Right atrium auricular region (tissue), 2 donors: ENCODE results near the gene LITAFD. TPM values are rescaled to one million over a fixed set of nuclear protein-coding genes. Genes with fewer than 3 reads are reported as not detected.

ENCODE experiments used
- DNase-seq: peaks from one replicate; pipeline ENCODE4 v3.0.0-alpha.2; 2019; ENCODE audit warnings: low spot score
- H3K27ac ChIP-seq, 2 donors: fragments of 200-600 bp; sonication (generic); 1 replicate in 1 of 2; 2 replicates in 1 of 2; pipeline ENCODE4 v1.5.1; 2016 to 2019
- H3K27me3 ChIP-seq, 2 donors: fragments of 200-600 bp; sonication (generic); one replicate each; pipeline versions ENCODE4 v1.5.1 to v1.6.0; 2017 to 2019
- H3K36me3 ChIP-seq: fragments of 200-600 bp; sonication (generic); one replicate; pipeline ENCODE4 v1.5.1; 2016
- H3K4me1 ChIP-seq, 2 donors: fragments of 200-600 bp; sonication (generic); one replicate each; pipeline versions ENCODE4 v1.5.1 to v1.6.0; 2017 to 2019
- H3K4me3 ChIP-seq, 2 donors: fragments of 200-600 bp; sonication (generic); 1 replicate in 1 of 2; 2 replicates in 1 of 2; pipeline ENCODE4 v1.5.1; 2017 to 2019; ENCODE audit warnings: mild to moderate bottlenecking in 1 of 2, moderate library complexity in 1 of 2
- H3K9me3 ChIP-seq, 2 donors: fragments of 200-600 bp; sonication (generic); one replicate each; pipeline ENCODE4 v1.5.1; 2019
- total RNA-seq, 2 donors: library from RNA; depleted of rRNA; stranded (reverse); fragments of >200 nt; gene quantifications; one replicate each; pipeline ENCODE4 v1.1.0, GENCODE V29; 2016
- TF ChIP-seq, protein P1 (sequence below), 2 donors: fragments of 200-600 bp; sonication (generic); IDR thresholded peaks; one replicate each; pipeline ENCODE4 v1.5.1; 2019; ENCODE audit warnings: antibody characterized with exemption in 2 of 2

The LITAFD gene
- total RNA-seq, 2 donors from 2014 or later, result not detected

DNA sequence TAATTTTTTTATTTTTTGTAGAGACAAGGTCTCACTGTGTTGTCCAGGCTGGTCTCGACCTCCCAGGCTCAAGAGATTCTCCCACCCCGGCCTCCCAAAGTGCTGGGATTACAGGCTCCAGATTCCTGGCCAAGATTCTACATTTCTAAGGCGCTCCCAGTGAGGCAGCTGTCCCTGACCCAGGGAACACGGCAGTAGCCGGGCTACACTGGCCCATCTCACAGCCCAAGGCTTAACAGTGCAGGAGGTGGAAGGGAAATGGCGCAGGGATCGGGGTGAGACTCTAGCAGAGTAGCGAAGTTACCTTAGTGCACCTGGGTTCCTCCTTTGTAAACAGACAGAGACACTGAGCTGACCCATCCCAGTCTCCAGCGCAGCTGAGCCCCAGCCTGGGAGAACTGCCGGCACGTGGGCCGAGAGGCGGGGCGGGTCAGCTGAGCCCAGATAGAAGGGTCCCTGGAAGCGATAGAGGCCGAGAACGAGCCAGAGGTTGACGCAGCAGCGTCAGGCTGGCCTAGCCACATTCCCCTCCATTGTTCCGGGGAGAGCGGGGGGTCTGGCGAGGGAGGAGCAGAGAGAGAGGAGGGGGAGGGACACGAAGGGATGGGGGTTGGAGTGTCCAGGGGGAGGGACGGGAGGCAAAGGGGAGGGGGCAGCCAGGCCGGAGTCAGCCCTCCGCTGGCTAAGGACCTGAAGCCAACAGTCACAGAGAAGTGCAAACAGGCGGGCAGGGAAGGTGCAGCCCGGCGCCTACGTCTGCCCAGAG, 15.8 kb upstream of the LITAFD start:
- no peak for DNase-seq
- Histone ChIP-seq H3K9me3 (no peaks in the 10 kb centered on the region), H3K27me3 (no peaks in the 10 kb centered on the region), H3K27ac (peak overlapping the region; percentile 72 to 83), H3K4me3 (peak overlapping the region; percentile 47 to 72), H3K4me1 (peaks cover 0 to 71% of the 10 kb centered on the region in 2 donors), H3K36me3 (no peaks in the 10 kb centered on the region)
- TF ChIP-seq, protein P1, sequence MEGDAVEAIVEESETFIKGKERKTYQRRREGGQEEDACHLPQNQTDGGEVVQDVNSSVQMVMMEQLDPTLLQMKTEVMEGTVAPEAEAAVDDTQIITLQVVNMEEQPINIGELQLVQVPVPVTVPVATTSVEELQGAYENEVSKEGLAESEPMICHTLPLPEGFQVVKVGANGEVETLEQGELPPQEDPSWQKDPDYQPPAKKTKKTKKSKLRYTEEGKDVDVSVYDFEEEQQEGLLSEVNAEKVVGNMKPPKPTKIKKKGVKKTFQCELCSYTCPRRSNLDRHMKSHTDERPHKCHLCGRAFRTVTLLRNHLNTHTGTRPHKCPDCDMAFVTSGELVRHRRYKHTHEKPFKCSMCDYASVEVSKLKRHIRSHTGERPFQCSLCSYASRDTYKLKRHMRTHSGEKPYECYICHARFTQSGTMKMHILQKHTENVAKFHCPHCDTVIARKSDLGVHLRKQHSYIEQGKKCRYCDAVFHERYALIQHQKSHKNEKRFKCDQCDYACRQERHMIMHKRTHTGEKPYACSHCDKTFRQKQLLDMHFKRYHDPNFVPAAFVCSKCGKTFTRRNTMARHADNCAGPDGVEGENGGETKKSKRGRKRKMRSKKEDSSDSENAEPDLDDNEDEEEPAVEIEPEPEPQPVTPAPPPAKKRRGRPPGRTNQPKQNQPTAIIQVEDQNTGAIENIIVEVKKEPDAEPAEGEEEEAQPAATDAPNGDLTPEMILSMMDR (IDR thresholded peaks at IDR 0.05), result no peak

DNA sequence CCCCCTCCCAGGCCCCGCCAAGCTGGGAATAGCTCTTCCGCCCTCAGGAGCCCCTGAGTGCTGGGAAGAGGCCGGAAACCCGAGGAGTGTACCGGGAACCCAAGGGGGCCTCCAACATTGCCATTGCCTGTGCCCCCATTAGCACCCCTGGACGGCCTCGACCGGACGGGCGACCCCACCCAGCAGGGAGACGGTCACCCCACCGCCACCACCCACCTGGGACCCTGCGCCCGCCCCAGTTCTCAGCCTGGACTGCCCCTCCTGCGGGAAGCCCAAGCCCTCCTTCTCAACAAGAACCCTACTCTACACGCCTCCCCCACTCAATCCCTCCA, 15.3 kb upstream of the LITAFD start:
- TF ChIP-seq, protein P1 (IDR thresholded peaks at IDR 0.05), result no peak
- H3K36me3 ChIP-seq, result no peaks in the 10 kb centered on the region
- peaks cover 0 to 65% of the 10 kb centered on the region in 2 donors for H3K4me1 ChIP-seq
- no peak for DNase-seq
- no peaks in the 10 kb centered on the region for H3K27me3 ChIP-seq
- no peaks in the 10 kb centered on the region for H3K9me3 ChIP-seq
- H3K4me3 ChIP-seq, result peak overlapping the region; percentile 47 to 72
- H3K27ac ChIP-seq, result peak overlapping the region; percentile 72 to 83

GRCh38 chr16:8867216-8867931, 14.8 kb upstream of the LITAFD start:
- H3K36me3 ChIP-seq, result no peaks in the 10 kb centered on the region
- H3K9me3 ChIP-seq, result no peaks in the 10 kb centered on the region
- peak overlapping the region; percentile 47 to 72 for H3K4me3 ChIP-seq
- H3K4me1 ChIP-seq, result peaks cover 0 to 60% of the 10 kb centered on the region in 2 donors
- TF ChIP-seq, protein P1 (IDR thresholded peaks at IDR 0.05), result no peak
- peak overlapping the region; percentile 72 to 83 for H3K27ac ChIP-seq
- no peaks in the 10 kb centered on the region for H3K27me3 ChIP-seq
- no peak for DNase-seq

- Histone ChIP-seq H3K27ac (peak overlapping the region; percentile 72 to 83), H3K4me3 (peak overlapping the region; percentile 47 to 72), H3K27me3 (no peaks in the 10 kb centered on the region), H3K9me3 (no peaks in the 10 kb centered on the region), H3K4me1 (peaks cover 0 to 58% of the 10 kb centered on the region in 2 donors), H3K36me3 (no peaks in the 10 kb centered on the region)
- DNase-seq, result no peak
- TF ChIP-seq, protein P1 (IDR thresholded peaks at IDR 0.05), result no peak
Measured at GRCh38 chr16:8867932-8868415, 14.2 kb upstream of the LITAFD start.

DNA sequence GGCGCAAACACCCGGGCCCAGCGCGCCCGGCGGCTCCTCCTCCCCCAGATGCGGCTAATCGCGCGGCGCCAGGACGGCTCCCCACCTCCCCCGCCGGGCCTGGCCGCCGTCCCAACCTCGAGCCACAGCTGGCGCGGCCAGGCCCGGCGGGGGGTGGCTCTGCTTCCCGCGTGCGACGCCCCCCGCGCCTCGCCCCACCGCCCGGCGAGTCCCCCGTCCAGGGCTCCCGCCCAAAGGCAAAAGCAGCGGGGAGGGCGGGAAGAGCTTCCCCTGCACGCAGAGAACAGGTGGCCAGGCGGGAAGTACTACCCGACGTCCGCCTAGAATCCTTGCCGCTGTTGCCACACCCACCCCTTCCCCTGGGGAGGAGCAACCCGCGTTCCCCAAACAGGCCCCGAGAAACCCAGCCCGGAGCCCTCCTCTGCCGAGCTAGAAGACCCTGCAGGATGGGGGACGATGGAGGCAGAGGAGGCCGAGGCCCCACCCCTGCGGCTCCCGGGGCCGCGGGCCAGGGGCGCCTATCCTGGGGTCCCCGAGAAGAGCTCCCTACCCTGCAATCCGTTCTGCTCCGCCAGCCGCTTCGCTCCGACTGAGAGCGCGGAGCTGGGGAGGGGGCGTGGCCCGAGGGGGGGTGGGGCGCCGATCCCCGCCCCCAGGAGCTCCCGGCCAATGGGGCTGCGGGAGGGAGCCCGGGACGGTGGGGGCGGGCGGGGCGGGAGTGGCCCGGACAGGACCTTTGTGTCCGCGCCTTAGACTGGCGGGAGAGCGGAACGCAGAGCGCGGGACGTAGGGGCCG, 13.5 kb upstream of the LITAFD start, which contains the start of gene CARHSP1:
CARHSP1 (minus strand) TSS at position 591 of the 796 bp plus-strand sequence. CDS start 9,678 bp downstream, outside the sequence.
- peak; percentile 85 for DNase-seq
- TF ChIP-seq, protein P1 (IDR thresholded peaks at IDR 0.05), result no peak
- H3K9me3 ChIP-seq, result no peaks in the 10 kb centered on the region
- H3K27me3 ChIP-seq, result no peaks in the 10 kb centered on the region
- peaks cover 0 to 52% of the 10 kb centered on the region in 2 donors for H3K4me1 ChIP-seq
- no peaks in the 10 kb centered on the region for H3K36me3 ChIP-seq
- peak within 1 kb of the TSS; percentile 47 to 72 for H3K4me3 ChIP-seq
- H3K27ac ChIP-seq, result peak within 1 kb of the TSS; percentile 72 to 83
